Measurements from ENCODE around the gene CA5A. TPM values are rescaled to one million over a fixed set of nuclear protein-coding genes. Genes with fewer than 3 reads are reported as not detected.

The CA5A gene
- total RNA-seq, 4 donors from 2014 or later: not detected

DNA sequence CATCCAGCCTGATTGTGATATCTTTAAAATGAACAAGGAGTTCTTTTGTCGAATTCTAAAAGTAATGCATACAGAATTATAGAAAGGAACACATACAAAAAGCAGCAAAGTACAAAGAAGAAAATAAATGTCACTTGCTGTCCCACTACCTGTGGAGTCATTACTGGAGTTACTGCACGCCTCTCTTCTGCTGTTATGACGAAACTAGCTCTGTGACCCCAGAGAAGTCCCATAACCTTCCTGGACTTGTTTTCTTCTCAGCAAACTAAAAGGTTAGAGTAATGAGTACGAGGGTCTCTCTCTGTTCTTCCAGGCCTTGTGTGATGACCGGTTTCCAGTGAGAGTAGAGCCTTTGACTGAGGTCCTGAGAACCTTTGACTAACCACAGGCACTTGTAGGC is 41.8 kb upstream of the CA5A start:
- H3K27ac ChIP-seq: no peak overlapping the region
- H3K36me3 ChIP-seq: peaks cover 0 to 22% of the 10 kb centered on the region in 2 donors
- H3K27me3 ChIP-seq: no peaks in the 10 kb centered on the region
- DNase-seq (no peak), ATAC-seq (no peak)
- TF ChIP-seq POLR2A (IDR thresholded peaks at IDR 0.05): no peak
- in situ Hi-C loops (cut with MboI; ENCODE audit: low sequenced_read_pairs in 4 of 4): no loop called here
- H3K9me3 ChIP-seq: no peaks in the 10 kb centered on the region
- no peak overlapping the region for H3K4me3 ChIP-seq
- H3K4me1 ChIP-seq: no peaks in the 10 kb centered on the region
- intact Hi-C loops (cut with DNase I; ENCODE audit: low total_unique reads): no loop called here

DNA sequence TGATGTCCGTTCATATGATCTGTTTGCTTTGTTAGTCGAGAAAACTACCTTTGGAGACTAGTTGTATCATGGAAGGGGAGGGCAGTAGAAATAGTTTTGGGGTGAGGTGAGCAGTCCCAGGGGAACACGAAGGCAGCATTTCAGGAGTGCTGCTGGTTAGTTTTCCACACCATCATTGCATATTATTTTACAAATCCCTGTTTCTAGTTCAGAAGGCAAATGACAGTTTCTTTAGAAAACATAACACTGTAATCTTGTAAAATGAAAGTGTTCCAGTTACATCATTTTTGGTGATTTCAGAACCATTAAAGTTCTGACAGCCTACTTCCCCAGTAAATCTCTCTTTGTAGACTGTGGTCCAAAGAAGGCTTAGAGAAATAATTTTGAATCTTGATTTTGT is 40.3 kb upstream of the CA5A start:
- in situ Hi-C loops (cut with MboI; ENCODE audit: low sequenced_read_pairs in 4 of 4) (no loop called here), intact Hi-C loops (cut with DNase I; ENCODE audit: low total_unique reads) (no loop called here)
- DNase-seq: no peak
- Histone ChIP-seq H3K4me3 (no peak overlapping the region), H3K4me1 (no peaks in the 10 kb centered on the region), H3K36me3 (peaks cover 0 to 16% of the 10 kb centered on the region in 2 donors), H3K9me3 (peaks cover 0 to 3% (median 2%) of the 10 kb centered on the region in 3 donors), H3K27me3 (no peaks in the 10 kb centered on the region), H3K27ac (no peak overlapping the region)
- no peak for TF ChIP-seq POLR2A (IDR thresholded peaks at IDR 0.05)
- TF ChIP-seq, protein P1, sequence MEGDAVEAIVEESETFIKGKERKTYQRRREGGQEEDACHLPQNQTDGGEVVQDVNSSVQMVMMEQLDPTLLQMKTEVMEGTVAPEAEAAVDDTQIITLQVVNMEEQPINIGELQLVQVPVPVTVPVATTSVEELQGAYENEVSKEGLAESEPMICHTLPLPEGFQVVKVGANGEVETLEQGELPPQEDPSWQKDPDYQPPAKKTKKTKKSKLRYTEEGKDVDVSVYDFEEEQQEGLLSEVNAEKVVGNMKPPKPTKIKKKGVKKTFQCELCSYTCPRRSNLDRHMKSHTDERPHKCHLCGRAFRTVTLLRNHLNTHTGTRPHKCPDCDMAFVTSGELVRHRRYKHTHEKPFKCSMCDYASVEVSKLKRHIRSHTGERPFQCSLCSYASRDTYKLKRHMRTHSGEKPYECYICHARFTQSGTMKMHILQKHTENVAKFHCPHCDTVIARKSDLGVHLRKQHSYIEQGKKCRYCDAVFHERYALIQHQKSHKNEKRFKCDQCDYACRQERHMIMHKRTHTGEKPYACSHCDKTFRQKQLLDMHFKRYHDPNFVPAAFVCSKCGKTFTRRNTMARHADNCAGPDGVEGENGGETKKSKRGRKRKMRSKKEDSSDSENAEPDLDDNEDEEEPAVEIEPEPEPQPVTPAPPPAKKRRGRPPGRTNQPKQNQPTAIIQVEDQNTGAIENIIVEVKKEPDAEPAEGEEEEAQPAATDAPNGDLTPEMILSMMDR (IDR thresholded peaks at IDR 0.05 in 4 of 5, conservative IDR thresholded peaks at IDR 0.05 in 1 of 5): no peak
- ATAC-seq: no peak

DNA sequence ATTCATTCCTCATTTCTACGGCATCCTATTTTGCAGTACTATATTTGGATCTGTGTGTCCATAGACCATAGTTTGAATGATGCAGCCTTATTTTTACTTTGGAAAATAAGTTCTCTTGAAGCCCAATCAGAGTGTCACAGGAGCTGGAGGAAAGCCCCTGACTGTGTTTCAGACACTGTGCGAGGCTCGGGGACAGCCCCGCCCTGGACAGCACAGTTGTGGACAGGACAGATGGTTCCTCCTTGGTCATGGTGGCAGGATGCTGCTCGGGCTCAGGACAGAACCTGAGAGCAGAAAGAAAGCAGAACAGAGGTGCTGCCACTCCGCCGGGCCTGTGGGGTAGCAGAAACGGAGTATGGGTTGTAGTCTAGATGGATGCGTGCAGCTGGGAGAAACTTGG is 37.8 kb upstream of the CA5A start:
- intact Hi-C loops (cut with DNase I; ENCODE audit: low total_unique reads): no loop called here
- in situ Hi-C loops (cut with MboI; ENCODE audit: low sequenced_read_pairs in 4 of 4): no loop called here
- no peak overlapping the region for H3K4me3 ChIP-seq
- H3K36me3 ChIP-seq: peaks cover 0 to 14% of the 10 kb centered on the region in 2 donors
- TF ChIP-seq POLR2A (IDR thresholded peaks at IDR 0.05): no peak
- TF ChIP-seq, protein P1 (IDR thresholded peaks at IDR 0.05 in 4 of 5, conservative IDR thresholded peaks at IDR 0.05 in 1 of 5): no peak
- DNase-seq: no peak
- H3K4me1 ChIP-seq: no peaks in the 10 kb centered on the region
- no peaks in the 10 kb centered on the region for H3K27me3 ChIP-seq
- H3K27ac ChIP-seq: no peak overlapping the region
- ATAC-seq: no peak
- H3K9me3 ChIP-seq: peaks cover 0 to 5% (median 4%) of the 10 kb centered on the region in 3 donors

DNA sequence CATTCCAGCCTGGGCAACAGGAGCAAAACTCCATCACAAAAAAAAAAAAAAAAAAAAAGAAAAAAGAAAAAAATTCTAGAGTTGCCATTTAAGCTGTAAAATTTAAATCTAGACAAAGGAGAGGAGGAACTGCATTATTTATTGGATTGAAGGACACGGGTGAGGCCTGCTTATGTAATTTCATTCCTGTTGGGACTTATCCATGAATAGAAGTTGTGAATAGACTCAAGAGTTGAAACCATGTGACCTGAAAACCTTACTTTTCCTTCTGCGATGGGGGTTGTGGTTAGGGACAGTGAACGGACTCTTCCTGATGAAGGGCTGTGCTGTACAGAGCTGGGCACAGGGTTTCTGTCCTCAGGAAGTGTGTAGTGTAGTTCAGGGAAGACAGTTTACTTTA is 37.4 kb upstream of the CA5A start:
- TF ChIP-seq, protein P1 (IDR thresholded peaks at IDR 0.05 in 4 of 5, conservative IDR thresholded peaks at IDR 0.05 in 1 of 5): no peak
- no peak for TF ChIP-seq POLR2A (IDR thresholded peaks at IDR 0.05)
- Histone ChIP-seq H3K4me1 (no peaks in the 10 kb centered on the region), H3K27me3 (no peaks in the 10 kb centered on the region), H3K9me3 (peaks cover 0 to 5% (median 4%) of the 10 kb centered on the region in 3 donors), H3K27ac (no peak overlapping the region), H3K36me3 (peaks cover 0 to 14% of the 10 kb centered on the region in 2 donors), H3K4me3 (no peak overlapping the region)
- intact Hi-C loops (cut with DNase I; ENCODE audit: low total_unique reads) (no loop called here), in situ Hi-C loops (cut with MboI; ENCODE audit: low sequenced_read_pairs in 4 of 4) (no loop called here)
- ATAC-seq: no peak
- no peak for DNase-seq

DNA sequence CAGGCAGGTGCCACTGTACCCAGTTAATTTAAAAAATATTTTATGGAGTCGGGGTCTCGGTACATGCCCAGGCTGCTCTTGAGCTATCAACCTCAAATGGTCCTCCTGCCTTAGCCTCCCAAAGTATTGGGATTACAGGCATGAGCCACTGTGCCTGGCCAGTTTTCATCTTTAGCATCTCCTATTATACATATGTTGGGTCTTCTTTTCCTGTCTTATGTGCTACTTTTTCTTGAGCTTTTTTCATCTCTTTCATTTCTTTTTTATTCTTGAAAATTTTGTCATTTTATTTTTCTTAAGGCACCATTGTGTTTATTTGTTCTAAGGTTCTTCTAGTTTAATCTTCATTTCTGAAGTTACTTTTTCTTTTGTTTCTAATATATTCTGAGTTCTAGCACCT is 35.6 kb upstream of the CA5A start:
- no peak overlapping the region for H3K27ac ChIP-seq
- intact Hi-C loops (cut with DNase I; ENCODE audit: low total_unique reads): no loop called here
- in situ Hi-C loops (cut with MboI; ENCODE audit: low sequenced_read_pairs in 4 of 4): no loop called here
- peaks cover 0 to 5% (median 4%) of the 10 kb centered on the region in 3 donors for H3K9me3 ChIP-seq
- no peak overlapping the region for H3K4me3 ChIP-seq
- no peak for DNase-seq
- no peak for ATAC-seq
- H3K36me3 ChIP-seq: peaks cover 0 to 14% of the 10 kb centered on the region in 2 donors
- TF ChIP-seq POLR2A (IDR thresholded peaks at IDR 0.05): no peak
- TF ChIP-seq, protein P1 (IDR thresholded peaks at IDR 0.05 in 4 of 5, conservative IDR thresholded peaks at IDR 0.05 in 1 of 5): no peak
- peaks cover 0 to under 1% of the 10 kb centered on the region in 2 donors for H3K4me1 ChIP-seq
- H3K27me3 ChIP-seq: no peaks in the 10 kb centered on the region

All from gastrocnemius medialis (tissue), 4 donors.